Erythroblast (primary cell): ENCODE results near the gene OSBPL10.

Source experiments
- GATA1 ChIP-seq: IDR thresholded peaks from 2 replicates; pipeline ENCODE4 v1.6.1; 2011; ENCODE audit warnings: low read depth, mild to moderate bottlenecking, control low read depth, low read length, moderate library complexity
- POLR2A ChIP-seq: IDR thresholded peaks from 2 replicates; pipeline ENCODE4 v1.6.1; 2011; ENCODE audit warnings: mild to moderate bottlenecking, low read length

DNA sequence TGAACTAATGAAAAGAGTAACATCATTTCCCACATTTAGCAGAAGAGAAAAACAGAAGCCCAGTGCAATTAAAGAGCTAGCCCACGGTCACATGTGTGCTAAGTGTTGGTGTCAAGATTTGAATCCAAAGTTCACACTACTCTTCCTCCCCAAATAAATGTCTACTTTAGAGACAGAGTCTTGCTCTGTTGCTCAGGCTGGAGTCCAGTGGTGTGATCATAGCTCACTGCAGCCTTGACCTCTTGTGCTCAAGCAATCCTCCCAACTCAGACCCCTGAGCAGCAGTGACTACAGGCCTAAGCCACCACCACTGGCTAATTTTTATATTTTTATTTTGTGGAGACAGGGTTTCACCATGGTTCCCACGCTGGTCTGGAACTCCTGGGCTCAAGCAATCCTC is 4.8 kb downstream of the OSBPL10 start:
- no peak for TF ChIP-seq POLR2A
- TF ChIP-seq GATA1 = no peak
